ENCODE measurements around the gene ZNF695. TPM values are rescaled to one million over a fixed set of nuclear protein-coding genes. Genes with fewer than 3 reads are reported as not detected.
A peak's percentile ranks its signal among the peaks of the same experiment; 100 is the strongest.

ZNF695 gene
- total and polyA plus RNA-seq, 4 donors, result not detected

DNA sequence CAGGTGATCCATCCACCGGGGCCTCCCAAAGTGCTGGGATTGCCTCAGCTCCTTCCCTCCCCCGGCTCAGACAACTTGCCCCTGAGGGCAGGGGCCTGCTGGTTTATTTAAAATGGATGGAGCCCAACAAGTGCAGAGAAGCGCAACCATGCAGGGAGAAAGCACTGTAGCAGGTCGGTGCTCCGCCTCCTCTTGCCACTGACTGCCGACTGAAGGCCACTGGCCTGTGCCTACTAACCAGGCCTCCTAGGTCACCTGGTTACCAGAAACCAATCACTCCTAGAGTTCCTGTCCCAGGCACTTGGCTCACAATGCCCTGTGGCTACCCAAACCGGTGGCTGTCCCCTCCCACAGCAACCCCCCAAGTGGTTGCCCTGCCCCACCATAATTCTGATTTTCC lies 35.9 kb downstream of the ZNF695 start:
- intact Hi-C loops (cut with DNase I), result loop anchor here in 1 of 2 donors (5.0 kb wide), 1 partner anchor 65 kb away; no protein-coding TSS in a partner anchor
- no peak for ATAC-seq (ENCODE audit: low FRiP score)

DNA sequence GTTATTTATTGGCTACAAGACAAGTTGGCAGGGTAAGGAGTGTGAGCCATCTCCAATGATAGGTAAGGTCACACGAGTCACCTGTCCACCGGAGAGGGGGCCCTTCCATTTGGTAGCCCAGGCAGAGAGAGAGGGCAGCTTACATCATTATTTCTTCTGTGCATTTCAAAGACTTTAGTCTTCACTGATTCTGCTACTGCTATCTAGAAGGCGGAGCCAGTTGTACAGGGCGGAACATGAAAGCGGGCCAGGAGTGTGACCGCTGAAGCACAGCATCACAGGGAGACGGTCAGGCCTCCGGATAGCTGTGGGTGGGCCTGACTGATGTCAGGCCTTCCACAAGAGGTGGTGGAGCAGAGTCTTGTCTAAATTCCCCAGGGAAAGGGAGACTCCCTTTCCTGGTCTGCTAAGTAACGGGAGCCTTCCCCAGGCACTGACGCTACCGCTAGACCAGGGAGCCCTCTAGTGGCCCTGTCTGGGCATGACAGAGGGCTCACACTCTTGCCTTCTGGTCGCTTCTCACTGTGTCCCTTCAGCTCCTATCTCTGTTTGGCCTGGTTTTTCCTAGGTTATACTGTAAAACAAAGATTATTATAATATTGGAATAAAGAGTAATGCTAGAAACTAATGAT lies 36.7 kb downstream of the ZNF695 start:
- DNase-seq, result peak in 1 of 2 donors; percentile 66
- 64 to 69% methylated on average over 12 of the region's 12 CpGs for WGBS, 2 donors
- H3K4me1 ChIP-seq (ENCODE audit: control insufficient read depth in 1 of 2, insufficient read depth in 2 of 2, low read length in 2 of 2), result no peaks in the 10 kb centered on the region
- no peak overlapping the region for H3K4me3 ChIP-seq (ENCODE audit: low read length in 2 of 2)
- intact Hi-C loops (cut with DNase I), result loop anchor here in 1 of 2 donors (5.0 kb wide), 1 partner anchor 64 kb away; no protein-coding TSS in a partner anchor
- H3K9me3 ChIP-seq (ENCODE audit: control insufficient read depth, low read length), result no peaks in the 10 kb centered on the region
- ATAC-seq (ENCODE audit: low FRiP score), result no peak
- no peaks in the 10 kb centered on the region for H3K27me3 ChIP-seq (ENCODE audit: control insufficient read depth in 1 of 2, insufficient read depth in 2 of 2, low read length in 1 of 2)
- H3K36me3 ChIP-seq (ENCODE audit: control insufficient read depth in 1 of 2, insufficient read depth in 2 of 2, low read length in 1 of 2), result no peaks in the 10 kb centered on the region
- no peak overlapping the region for H3K27ac ChIP-seq (ENCODE audit: low read depth in 1 of 2, low read length in 2 of 2)

More for the DNA sequence above, 35.9 kb downstream of the ZNF695 start:
- WGBS, 2 donors, result 94% methylated on average over 7 of the region's 7 CpGs
- Histone ChIP-seq H3K4me1 (ENCODE audit: control insufficient read depth in 1 of 2, insufficient read depth in 2 of 2, low read length in 2 of 2) (no peaks in the 10 kb centered on the region), H3K36me3 (ENCODE audit: control insufficient read depth in 1 of 2, insufficient read depth in 2 of 2, low read length in 1 of 2) (no peaks in the 10 kb centered on the region), H3K4me3 (ENCODE audit: low read length in 2 of 2) (no peak overlapping the region), H3K27me3 (ENCODE audit: control insufficient read depth in 1 of 2, insufficient read depth in 2 of 2, low read length in 1 of 2) (no peaks in the 10 kb centered on the region), H3K9me3 (ENCODE audit: control insufficient read depth, low read length) (no peaks in the 10 kb centered on the region), H3K27ac (ENCODE audit: low read depth in 1 of 2, low read length in 2 of 2) (no peak overlapping the region)
- no peak for DNase-seq

DNA sequence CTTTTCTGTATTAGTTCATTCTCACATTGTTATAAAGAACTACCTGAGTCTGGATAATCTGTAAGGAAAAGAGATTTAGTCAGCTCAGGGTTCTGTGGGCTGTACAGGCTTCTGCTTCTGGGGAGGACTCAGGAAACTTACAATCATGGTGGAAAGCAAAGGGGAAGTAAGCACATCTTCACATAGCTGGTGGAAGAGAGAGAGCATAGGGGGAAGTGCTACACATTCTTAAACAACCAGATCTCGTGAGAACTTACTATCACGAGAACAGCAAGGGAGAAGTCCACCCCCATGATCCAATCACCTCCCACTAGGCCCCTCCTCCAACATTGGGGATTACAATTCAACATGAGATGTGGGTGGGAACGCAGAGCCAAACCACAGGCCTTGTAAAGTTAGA lies 38.2 kb downstream of the ZNF695 start:
- DNase-seq, result no peak
- H3K36me3 ChIP-seq (ENCODE audit: control insufficient read depth in 1 of 2, insufficient read depth in 2 of 2, low read length in 1 of 2), result no peaks in the 10 kb centered on the region
- WGBS, 2 donors, result 90 to 93% methylated on average over 3 of the region's 3 CpGs
- no peaks in the 10 kb centered on the region for H3K9me3 ChIP-seq (ENCODE audit: control insufficient read depth, low read length)
- intact Hi-C loops (cut with DNase I), result loop anchor here in 1 of 2 donors (5.0 kb wide), 1 partner anchor 62 kb away; no protein-coding TSS in a partner anchor
- no peak overlapping the region for H3K4me3 ChIP-seq (ENCODE audit: low read length in 2 of 2)
- no peak for ATAC-seq (ENCODE audit: low FRiP score)
- no peaks in the 10 kb centered on the region for H3K27me3 ChIP-seq (ENCODE audit: control insufficient read depth in 1 of 2, insufficient read depth in 2 of 2, low read length in 1 of 2)
- H3K4me1 ChIP-seq (ENCODE audit: control insufficient read depth in 1 of 2, insufficient read depth in 2 of 2, low read length in 2 of 2), result no peaks in the 10 kb centered on the region
- no peak overlapping the region for H3K27ac ChIP-seq (ENCODE audit: low read depth in 1 of 2, low read length in 2 of 2)

DNA sequence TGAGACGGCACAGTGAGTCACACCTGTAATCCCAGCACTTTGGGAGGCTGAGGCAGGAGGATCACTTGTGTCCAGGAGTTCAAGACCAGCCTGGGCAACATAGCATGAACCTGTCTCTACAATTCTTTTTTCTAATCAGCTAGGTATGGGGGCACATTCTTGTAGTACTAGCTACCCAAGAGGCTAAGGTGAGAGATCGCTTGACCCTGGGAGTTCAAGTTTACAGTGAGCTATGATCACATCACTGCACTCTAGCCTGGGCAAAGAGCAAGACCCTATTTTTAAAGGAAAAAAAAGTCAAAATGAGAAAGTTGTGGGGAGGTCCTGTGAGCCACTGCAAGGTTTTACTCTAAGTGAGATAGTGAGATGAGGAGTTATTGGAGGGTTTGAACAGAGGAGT lies 41.4 kb downstream of the ZNF695 start:
- WGBS, 2 donors, result 97 to 98% methylated on average over 2 of the region's 2 CpGs
- Histone ChIP-seq H3K27ac (ENCODE audit: low read depth in 1 of 2, low read length in 2 of 2) (no peak overlapping the region), H3K4me3 (ENCODE audit: low read length in 2 of 2) (no peak overlapping the region), H3K36me3 (ENCODE audit: control insufficient read depth in 1 of 2, insufficient read depth in 2 of 2, low read length in 1 of 2) (no peaks in the 10 kb centered on the region), H3K27me3 (ENCODE audit: control insufficient read depth in 1 of 2, insufficient read depth in 2 of 2, low read length in 1 of 2) (no peaks in the 10 kb centered on the region), H3K9me3 (ENCODE audit: control insufficient read depth, low read length) (no peaks in the 10 kb centered on the region), H3K4me1 (ENCODE audit: control insufficient read depth in 1 of 2, insufficient read depth in 2 of 2, low read length in 2 of 2) (no peaks in the 10 kb centered on the region)
- no peak for ATAC-seq (ENCODE audit: low FRiP score)
- DNase-seq, result no peak
- intact Hi-C loops (cut with DNase I), result no loop called here

DNA sequence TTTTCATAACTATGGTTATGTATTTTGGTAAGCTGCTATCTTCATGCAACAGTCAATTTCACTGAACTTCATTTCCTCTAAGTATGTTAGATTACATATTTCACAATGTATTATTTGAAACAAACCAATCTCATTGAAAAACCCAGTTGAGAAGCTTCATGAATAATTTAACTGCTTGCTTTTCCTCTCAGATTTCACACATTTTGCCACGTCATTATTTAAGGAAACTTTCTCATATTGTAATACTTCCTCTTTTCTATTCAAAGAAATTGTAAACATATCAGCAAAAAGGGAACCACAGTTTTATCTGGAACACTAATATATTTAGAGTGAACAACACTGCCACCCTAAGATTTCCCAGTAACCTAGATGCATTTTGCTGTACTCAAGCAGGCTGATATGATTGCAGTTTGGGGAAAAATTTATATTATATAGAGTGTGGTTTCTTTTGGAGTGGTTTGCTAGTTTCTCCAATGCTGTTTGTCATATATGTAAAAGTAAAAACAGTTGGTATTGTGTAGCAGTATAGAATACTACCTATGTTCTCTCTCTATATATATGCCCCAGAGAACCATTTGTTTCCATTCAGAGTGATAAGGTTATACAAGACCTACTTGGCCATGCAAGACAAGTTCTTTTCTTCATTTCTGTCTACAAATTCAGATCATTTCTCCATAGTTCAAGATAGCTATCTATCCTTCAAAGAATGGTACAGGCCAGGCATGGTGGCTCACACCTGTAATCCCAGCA lies 47.7 kb downstream of the ZNF695 start:
- DNase-seq (no peak), ATAC-seq (ENCODE audit: low FRiP score) (peak; percentile 52)
- Histone ChIP-seq H3K9me3 (ENCODE audit: control insufficient read depth, low read length) (no peaks in the 10 kb centered on the region), H3K4me3 (ENCODE audit: low read length in 2 of 2) (no peak overlapping the region), H3K27ac (ENCODE audit: low read depth in 1 of 2, low read length in 2 of 2) (no peak overlapping the region), H3K36me3 (ENCODE audit: control insufficient read depth in 1 of 2, insufficient read depth in 2 of 2, low read length in 1 of 2) (no peaks in the 10 kb centered on the region), H3K4me1 (ENCODE audit: control insufficient read depth in 1 of 2, insufficient read depth in 2 of 2, low read length in 2 of 2) (no peaks in the 10 kb centered on the region), H3K27me3 (ENCODE audit: control insufficient read depth in 1 of 2, insufficient read depth in 2 of 2, low read length in 1 of 2) (no peaks in the 10 kb centered on the region)
- intact Hi-C loops (cut with DNase I), result no loop called here
- 8 to 15% methylated on average over 1 of the region's 1 CpG for WGBS, 2 donors

DNA sequence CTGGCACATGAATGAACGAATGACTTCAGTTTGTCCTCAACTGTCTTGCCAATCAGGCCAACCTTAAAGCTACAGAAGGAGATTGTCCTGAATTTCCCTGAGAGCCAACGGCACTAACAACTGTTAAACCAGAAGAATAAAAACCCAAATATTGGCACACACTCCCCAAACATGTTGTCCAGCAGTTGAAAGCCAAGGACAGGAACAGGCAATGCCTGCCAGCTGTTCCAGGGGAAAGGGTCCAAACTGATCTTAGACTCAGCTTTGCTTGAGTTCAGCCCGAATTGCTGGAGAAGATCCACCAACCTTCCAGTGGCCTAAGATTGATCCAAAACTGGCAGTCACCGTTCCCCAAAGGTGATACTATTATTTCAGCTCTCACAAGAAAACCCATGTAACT lies 53.7 kb downstream of the ZNF695 start:
- intact Hi-C loops (cut with DNase I), result no loop called here
- H3K9me3 ChIP-seq (ENCODE audit: control insufficient read depth, low read length), result no peaks in the 10 kb centered on the region
- peak overlapping the region in 1 of 2 donors; percentile 16 for H3K27ac ChIP-seq (ENCODE audit: low read depth in 1 of 2, low read length in 2 of 2)
- no peaks in the 10 kb centered on the region for H3K27me3 ChIP-seq (ENCODE audit: control insufficient read depth in 1 of 2, insufficient read depth in 2 of 2, low read length in 1 of 2)
- DNase-seq (no peak), ATAC-seq (ENCODE audit: low FRiP score) (no peak)
- no peaks in the 10 kb centered on the region for H3K36me3 ChIP-seq (ENCODE audit: control insufficient read depth in 1 of 2, insufficient read depth in 2 of 2, low read length in 1 of 2)
- H3K4me1 ChIP-seq (ENCODE audit: control insufficient read depth in 1 of 2, insufficient read depth in 2 of 2, low read length in 2 of 2), result no peaks in the 10 kb centered on the region
- WGBS, 2 donors, result 7 to 8% methylated on average over 4 of the region's 4 CpGs
- no peak overlapping the region for H3K4me3 ChIP-seq (ENCODE audit: low read length in 2 of 2)

DNA sequence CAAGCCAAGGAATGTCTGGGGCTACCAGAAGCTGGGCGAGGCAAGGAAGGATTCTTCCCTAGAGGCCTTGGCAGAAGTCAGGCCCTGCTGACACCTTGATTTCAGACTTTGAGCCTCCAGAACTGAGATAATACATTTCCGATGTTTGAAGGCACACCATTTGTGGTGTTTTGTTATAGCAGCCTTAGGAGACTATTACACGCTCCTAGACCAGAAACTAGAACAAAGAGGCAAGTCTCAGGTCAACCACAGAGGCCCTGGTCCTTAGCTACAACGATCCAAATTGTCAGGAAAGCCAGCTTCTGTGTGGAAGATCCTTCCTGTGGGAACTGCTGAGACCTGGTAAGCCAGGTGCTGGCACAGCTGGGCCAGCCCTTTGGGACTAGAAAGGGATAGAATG lies 56.4 kb downstream of the ZNF695 start:
- Histone ChIP-seq H3K27me3 (ENCODE audit: control insufficient read depth in 1 of 2, insufficient read depth in 2 of 2, low read length in 1 of 2) (no peaks in the 10 kb centered on the region), H3K36me3 (ENCODE audit: control insufficient read depth in 1 of 2, insufficient read depth in 2 of 2, low read length in 1 of 2) (no peaks in the 10 kb centered on the region), H3K9me3 (ENCODE audit: control insufficient read depth, low read length) (no peaks in the 10 kb centered on the region), H3K4me1 (ENCODE audit: control insufficient read depth in 1 of 2, insufficient read depth in 2 of 2, low read length in 2 of 2) (no peaks in the 10 kb centered on the region), H3K27ac (ENCODE audit: low read depth in 1 of 2, low read length in 2 of 2) (no peak overlapping the region), H3K4me3 (ENCODE audit: low read length in 2 of 2) (no peak overlapping the region)
- WGBS, 2 donors, result 95 to 97% methylated on average over 4 of the region's 4 CpGs
- no peak for DNase-seq
- ATAC-seq (ENCODE audit: low FRiP score), result no peak
- intact Hi-C loops (cut with DNase I), result no loop called here

DNA sequence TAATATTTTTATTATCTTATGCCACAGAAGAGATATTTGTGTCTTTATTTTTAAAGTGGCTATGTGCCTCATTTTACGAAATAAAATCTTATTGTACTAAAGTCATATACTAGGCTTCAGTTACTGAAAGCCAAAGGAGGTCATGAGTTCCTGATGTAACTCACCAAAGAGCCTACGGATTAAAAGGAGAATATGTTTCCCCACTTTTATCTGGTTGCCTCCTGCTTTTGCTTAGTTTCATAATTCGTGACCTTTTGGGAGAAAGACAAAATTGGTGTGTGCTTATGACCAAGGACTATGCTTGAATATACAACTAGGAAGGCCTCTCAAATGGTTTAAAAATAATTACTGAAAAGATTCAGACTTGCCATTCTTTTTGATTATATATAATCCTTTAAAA lies 57.9 kb downstream of the ZNF695 start:
- no peaks in the 10 kb centered on the region for H3K4me1 ChIP-seq (ENCODE audit: control insufficient read depth in 1 of 2, insufficient read depth in 2 of 2, low read length in 2 of 2)
- H3K4me3 ChIP-seq (ENCODE audit: low read length in 2 of 2), result no peak overlapping the region
- H3K27ac ChIP-seq (ENCODE audit: low read depth in 1 of 2, low read length in 2 of 2), result no peak overlapping the region
- WGBS, 2 donors, result 91 to 93% methylated on average over 3 of the region's 3 CpGs
- no peaks in the 10 kb centered on the region for H3K36me3 ChIP-seq (ENCODE audit: control insufficient read depth in 1 of 2, insufficient read depth in 2 of 2, low read length in 1 of 2)
- no peak for ATAC-seq (ENCODE audit: low FRiP score)
- no peaks in the 10 kb centered on the region for H3K27me3 ChIP-seq (ENCODE audit: control insufficient read depth in 1 of 2, insufficient read depth in 2 of 2, low read length in 1 of 2)
- DNase-seq, result no peak
- intact Hi-C loops (cut with DNase I), result no loop called here
- no peaks in the 10 kb centered on the region for H3K9me3 ChIP-seq (ENCODE audit: control insufficient read depth, low read length)

DNA sequence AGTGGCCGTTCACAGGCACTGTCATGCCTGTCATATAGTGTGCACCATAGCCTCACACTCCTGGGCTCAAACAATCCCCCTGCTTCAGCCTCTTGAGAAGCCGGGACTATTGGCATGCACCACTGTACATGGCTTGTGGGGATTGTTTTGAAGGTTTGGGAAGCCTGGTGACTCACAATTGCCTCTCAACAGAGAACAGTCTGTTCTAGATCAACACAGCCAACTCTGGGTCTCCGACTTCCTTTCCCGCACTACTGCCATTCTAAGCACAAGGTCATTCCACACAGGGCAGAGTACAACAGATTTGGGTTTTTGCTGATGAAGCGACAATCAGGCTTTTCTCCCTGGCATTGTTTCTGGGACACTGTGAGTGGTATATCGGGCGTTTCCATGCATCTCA lies 60.6 kb downstream of the ZNF695 start:
- Histone ChIP-seq H3K4me3 (ENCODE audit: low read length in 2 of 2) (no peak overlapping the region), H3K27me3 (ENCODE audit: control insufficient read depth in 1 of 2, insufficient read depth in 2 of 2, low read length in 1 of 2) (no peaks in the 10 kb centered on the region), H3K27ac (ENCODE audit: low read depth in 1 of 2, low read length in 2 of 2) (peak overlapping the region in 1 of 2 donors; percentile 96), H3K36me3 (ENCODE audit: control insufficient read depth in 1 of 2, insufficient read depth in 2 of 2, low read length in 1 of 2) (no peaks in the 10 kb centered on the region), H3K4me1 (ENCODE audit: control insufficient read depth in 1 of 2, insufficient read depth in 2 of 2, low read length in 2 of 2) (no peaks in the 10 kb centered on the region), H3K9me3 (ENCODE audit: control insufficient read depth, low read length) (no peaks in the 10 kb centered on the region)
- DNase-seq, result peak in 1 of 2 donors; percentile 76
- 15 to 27% methylated on average over 7 of the region's 7 CpGs for WGBS, 2 donors
- ATAC-seq (ENCODE audit: low FRiP score), result peak; percentile 92
- intact Hi-C loops (cut with DNase I), result no loop called here

All from aorta (tissue), 5 donors.